Spinal cord (tissue), 10 donors: Measurements from ENCODE around the gene UTS2R. TPM values are rescaled to one million over a fixed set of nuclear protein-coding genes. Genes with fewer than 3 reads are reported as not detected.

Experiments used
- DNase-seq, 6 donors: peaks; one replicate each; pipeline versions ENCODE4 v3.0.0 to v3.0.0-alpha.2; 2013 to 2015; ENCODE audit warnings: low spot score in 6 of 6, low read depth in 4 of 6
- H3K27ac ChIP-seq: one replicate; pipeline ENCODE4 v1.5.1; 2013; ENCODE audit warnings: low read depth, low read length, control low read depth
- H3K27me3 ChIP-seq: one replicate; pipeline ENCODE4 v1.6.1; 2013; ENCODE audit warnings: low read length; ENCODE audit not compliant: control insufficient read depth, insufficient read depth
- H3K36me3 ChIP-seq: one replicate; pipeline ENCODE4 v1.6.1; 2013; ENCODE audit warnings: low read length; ENCODE audit not compliant: control insufficient read depth, insufficient read depth
- H3K4me1 ChIP-seq: one replicate; pipeline ENCODE4 v1.6.1; 2013; ENCODE audit warnings: low read length; ENCODE audit not compliant: control insufficient read depth, insufficient read depth
- H3K4me3 ChIP-seq: one replicate; pipeline ENCODE4 v1.5.1; 2013; ENCODE audit warnings: low read depth, low read length, control low read depth
- H3K9me3 ChIP-seq: one replicate; pipeline ENCODE4 v1.6.1; 2013; ENCODE audit warnings: low read length; ENCODE audit not compliant: control insufficient read depth, insufficient read depth
- WGBS: methylation state at CpG from one replicate; pipeline ENCODE4 v1.1.5; 2013; ENCODE audit warnings: missing lambda C conversion rate; ENCODE audit not compliant: insufficient coverage; 5-methylcytosine and 5-hydroxymethylcytosine counted together
- polyA plus RNA-seq, 2 donors: library from polyadenylated mRNA; unstranded; fragments of 120-200 nt; gene quantifications; one replicate each; pipeline ENCODE4 v1.2.1, GENCODE V29; 2013; ENCODE audit not compliant: insufficient read length in 2 of 2
- total RNA-seq, 2 donors: library from RNA; depleted of rRNA in 1 of 2; stranded (reverse); fragments of 120-200 nt in 1 of 2; fragments of >200 nt in 1 of 2; gene quantifications; one replicate each; pipeline versions ENCODE4 v1.2.3 to v1.2.4, GENCODE V29; 2013 to 2014
- donor health status: healthy.

UTS2R gene
- total and polyA plus RNA-seq, 4 donors = 0.11 to 0.32 (median 0.19) TPM; not detected in 1

- Histone ChIP-seq H3K4me3 (no peak overlapping the region), H3K4me1 (peaks cover 54% of the 10 kb centered on the region), H3K36me3 (no peaks in the 10 kb centered on the region), H3K27me3 (peaks cover 67% of the 10 kb centered on the region), H3K9me3 (no peaks in the 10 kb centered on the region), H3K27ac (no peak overlapping the region)
- 52% methylated on average over 13 of the region's 16 CpGs for WGBS
- no peak for DNase-seq
Observed at GRCh38 chr17:82334622-82335394, 36.8 kb upstream of the UTS2R start.

- no peak overlapping the region for H3K4me3 ChIP-seq
- no peaks in the 10 kb centered on the region for H3K9me3 ChIP-seq
- peaks cover 23% of the 10 kb centered on the region for H3K4me1 ChIP-seq
- H3K27ac ChIP-seq = no peak overlapping the region
- peaks cover 35% of the 10 kb centered on the region for H3K27me3 ChIP-seq
- no peaks in the 10 kb centered on the region for H3K36me3 ChIP-seq
- DNase-seq = peak in 1 of 6 donors; percentile 47
- WGBS = 29% methylated on average over 29 of the region's 29 CpGs
Observed at GRCh38 chr17:82338858-82339633, 32.5 kb upstream of the UTS2R start.

- H3K4me3 ChIP-seq = no peak overlapping the region
- peak in 1 of 6 donors; percentile 27 for DNase-seq
- no peaks in the 10 kb centered on the region for H3K36me3 ChIP-seq
- no peak overlapping the region for H3K27ac ChIP-seq
- peaks cover 14% of the 10 kb centered on the region for H3K4me1 ChIP-seq
- no peaks in the 10 kb centered on the region for H3K9me3 ChIP-seq
- peaks cover 26% of the 10 kb centered on the region for H3K27me3 ChIP-seq
- WGBS = 80% methylated on average over 3 of the region's 10 CpGs
Observed at GRCh38 chr17:82339634-82340580, 31.7 kb upstream of the UTS2R start.

- Histone ChIP-seq H3K27me3 (peaks cover 8% of the 10 kb centered on the region), H3K4me3 (no peak overlapping the region), H3K9me3 (no peaks in the 10 kb centered on the region), H3K27ac (no peak overlapping the region), H3K4me1 (peaks cover 10% of the 10 kb centered on the region), H3K36me3 (no peaks in the 10 kb centered on the region)
- no peak for DNase-seq
- 79% methylated on average over 10 of the region's 28 CpGs for WGBS
Observed at GRCh38 chr17:82342361-82343079, 29.0 kb upstream of the UTS2R start.

GRCh38 chr17:82343560-82343959 lies 28.0 kb upstream of the UTS2R start:
- WGBS = 75% methylated on average over 5 of the region's 5 CpGs
- Histone ChIP-seq H3K36me3 (no peaks in the 10 kb centered on the region), H3K4me3 (no peak overlapping the region), H3K27me3 (peaks cover 6% of the 10 kb centered on the region), H3K27ac (no peak overlapping the region), H3K9me3 (no peaks in the 10 kb centered on the region), H3K4me1 (peaks cover 13% of the 10 kb centered on the region)
- no peak for DNase-seq

GRCh38 chr17:82344175-82344907 lies 27.2 kb upstream of the UTS2R start:
- Histone ChIP-seq H3K4me1 (peaks cover 11% of the 10 kb centered on the region), H3K9me3 (no peaks in the 10 kb centered on the region), H3K36me3 (no peaks in the 10 kb centered on the region), H3K27me3 (peaks cover 4% of the 10 kb centered on the region), H3K4me3 (no peak overlapping the region), H3K27ac (no peak overlapping the region)
- DNase-seq = no peak
- WGBS = 69% methylated on average over 22 of the region's 24 CpGs

- WGBS = 86% methylated on average over 31 of the region's 42 CpGs
- Histone ChIP-seq H3K27ac (no peak overlapping the region), H3K9me3 (no peaks in the 10 kb centered on the region), H3K4me3 (no peak overlapping the region), H3K36me3 (no peaks in the 10 kb centered on the region), H3K4me1 (peaks cover 8% of the 10 kb centered on the region), H3K27me3 (peaks cover 2% of the 10 kb centered on the region)
- no peak for DNase-seq
Observed at GRCh38 chr17:82345151-82345976, 26.2 kb upstream of the UTS2R start.
